Stomach (tissue), 9 donors: ENCODE data around the gene CHST11. TPM values are rescaled to one million over a fixed set of nuclear protein-coding genes. Genes with fewer than 3 reads are reported as not detected.

Experiments
- DNase-seq, 2 donors: peaks; one replicate each; pipeline versions ENCODE4 v3.0.0 to v3.0.0-alpha.2; 2013 to 2019
- H3K27ac ChIP-seq, 5 donors: fragments of 200-600 bp in 4 of 5; sonication (generic) in 4 of 5; one replicate each; pipeline ENCODE4 v1.5.1; 2013 to 2019; ENCODE audit warnings: mild to moderate bottlenecking in 1 of 5, moderate library complexity in 1 of 5
- H3K27me3 ChIP-seq, 3 donors: fragments of 200-600 bp; sonication (generic); one replicate each; pipeline ENCODE4 v1.5.1; 2017 to 2019; ENCODE audit warnings: mixed run types in 1 of 3
- H3K36me3 ChIP-seq, 4 donors: fragments of 200-600 bp; sonication (generic); 1 replicate in 3 of 4; 2 replicates in 1 of 4; pipeline ENCODE4 v1.5.1; 2016 to 2019
- H3K4me1 ChIP-seq, 4 donors: fragments of 200-600 bp; sonication (generic); one replicate each; pipeline ENCODE4 v1.5.1; 2016 to 2019
- H3K4me3 ChIP-seq, 4 donors: fragments of 200-600 bp; sonication (generic) in 3 of 4; one replicate each; pipeline ENCODE4 v1.5.1; 2016 to 2019; ENCODE audit warnings: mild to moderate bottlenecking in 1 of 4
- H3K9me3 ChIP-seq, 4 donors: fragments of 200-600 bp; sonication (generic); one replicate each; pipeline ENCODE4 v1.5.1; 2016 to 2019
- EP300 ChIP-seq: sonication (generic); formaldehyde crosslinking; IDR thresholded peaks from one replicate; pipeline ENCODE4 v1.6.1; 2017; ENCODE audit warnings: antibody characterized with exemption
- POLR2A ChIP-seq, 4 donors: fragments of 450-650 bp; IDR thresholded peaks; one replicate each; pipeline ENCODE4 v1.6.1; 2016; ENCODE audit warnings: antibody characterized with exemption in 4 of 4, control low read depth in 2 of 4, mild to moderate bottlenecking in 1 of 4, moderate library complexity in 1 of 4
- POLR2AphosphoS5 ChIP-seq, 3 donors: sonication (generic); formaldehyde crosslinking; IDR thresholded peaks; one replicate each; pipeline ENCODE4 v1.6.1; 2016; ENCODE audit warnings: antibody characterized with exemption in 3 of 3
- WGBS, 5 donors: extraction: QIAGEN DNeasy Blood & Tissue Kit in 3 of 5; methylation state at CpG; one replicate each; pipeline versions ENCODE4 v1.1.5 to v1.1.7; 2013 to 2018; 5-methylcytosine and 5-hydroxymethylcytosine counted together
- intact Hi-C: fragments of 100-400 bp; cut with DNase I; formaldehyde crosslinking; loops from one replicate; pipeline ENCODE4 v1.15.1; 2023; ENCODE audit warnings: low total_unique reads
- polyA plus RNA-seq, 3 donors: library from polyadenylated mRNA; stranded (reverse); fragments of 200-250 nt; gene quantifications; one replicate each; pipeline ENCODE4 v1.2.3, GENCODE V29; 2013
- total RNA-seq, 5 donors: library from RNA; depleted of rRNA; stranded (reverse); fragments of >200 nt; gene quantifications; one replicate each; pipeline versions ENCODE4 v1.1.0 to v1.2.3, GENCODE V29; 2014 to 2016
- TF ChIP-seq, protein P1 (sequence below), 7 experiments: fragments of 450-650 bp in 4 of 7; fragments of 200-600 bp in 3 of 7; sonication (generic) in 3 of 7; IDR thresholded peaks; one replicate each; pipeline ENCODE4 v1.5.1; 2016 to 2019; ENCODE audit warnings: antibody characterized with exemption in 7 of 7, control low read depth in 2 of 7, mild to moderate bottlenecking in 1 of 7
- donor health status: healthy with polysubstance abuse.
- donor health status: Bipolar disorder and iron deficiency.
- donor health status: healthy.

Gene CHST11
- total and polyA plus RNA-seq, 8 donors: 2.3 to 192 (median 18.6) TPM

DNA sequence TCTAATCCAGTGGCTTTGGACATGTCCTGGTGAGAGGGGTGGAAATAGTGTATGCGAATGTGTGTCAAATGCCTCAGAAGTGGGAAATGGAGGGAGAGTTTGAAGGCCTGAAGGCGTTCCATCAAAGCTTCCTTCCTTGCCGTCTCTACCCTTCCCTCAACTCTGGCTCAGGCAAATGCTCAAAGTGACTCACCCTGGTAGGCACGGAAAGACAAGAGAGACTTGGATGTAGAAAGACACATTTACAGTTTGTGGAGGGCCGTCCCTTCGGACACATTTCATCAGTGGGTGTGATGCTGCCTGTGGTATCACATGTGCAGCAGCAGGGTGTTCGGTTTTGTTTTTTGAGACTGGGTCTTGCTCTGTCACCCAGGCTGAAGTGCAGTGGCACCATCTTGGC lies 36.7 kb downstream of the CHST11 start:
- peaks cover 5 to 58% (median 37%) of the 10 kb centered on the region in 4 donors for H3K4me1 ChIP-seq
- H3K4me3 ChIP-seq: no peak overlapping the region
- WGBS, 5 donors: 93 to 97% (median 96%) methylated on average over 7 of the region's 7 CpGs
- DNase-seq: no peak
- H3K27me3 ChIP-seq: no peaks in the 10 kb centered on the region
- intact Hi-C loops: no loop called here
- H3K27ac ChIP-seq: peak overlapping the region in 2 of 5 donors; percentile 55 to 63
- H3K36me3 ChIP-seq: no peaks in the 10 kb centered on the region
- TF ChIP-seq POLR2AphosphoS5 (IDR thresholded peaks at IDR 0.05) (no peak), POLR2A (IDR thresholded peaks at IDR 0.05) (no peak), EP300 (no peak)
- TF ChIP-seq, protein P1, sequence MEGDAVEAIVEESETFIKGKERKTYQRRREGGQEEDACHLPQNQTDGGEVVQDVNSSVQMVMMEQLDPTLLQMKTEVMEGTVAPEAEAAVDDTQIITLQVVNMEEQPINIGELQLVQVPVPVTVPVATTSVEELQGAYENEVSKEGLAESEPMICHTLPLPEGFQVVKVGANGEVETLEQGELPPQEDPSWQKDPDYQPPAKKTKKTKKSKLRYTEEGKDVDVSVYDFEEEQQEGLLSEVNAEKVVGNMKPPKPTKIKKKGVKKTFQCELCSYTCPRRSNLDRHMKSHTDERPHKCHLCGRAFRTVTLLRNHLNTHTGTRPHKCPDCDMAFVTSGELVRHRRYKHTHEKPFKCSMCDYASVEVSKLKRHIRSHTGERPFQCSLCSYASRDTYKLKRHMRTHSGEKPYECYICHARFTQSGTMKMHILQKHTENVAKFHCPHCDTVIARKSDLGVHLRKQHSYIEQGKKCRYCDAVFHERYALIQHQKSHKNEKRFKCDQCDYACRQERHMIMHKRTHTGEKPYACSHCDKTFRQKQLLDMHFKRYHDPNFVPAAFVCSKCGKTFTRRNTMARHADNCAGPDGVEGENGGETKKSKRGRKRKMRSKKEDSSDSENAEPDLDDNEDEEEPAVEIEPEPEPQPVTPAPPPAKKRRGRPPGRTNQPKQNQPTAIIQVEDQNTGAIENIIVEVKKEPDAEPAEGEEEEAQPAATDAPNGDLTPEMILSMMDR (IDR thresholded peaks at IDR 0.05): no peak
- no peaks in the 10 kb centered on the region for H3K9me3 ChIP-seq

DNA sequence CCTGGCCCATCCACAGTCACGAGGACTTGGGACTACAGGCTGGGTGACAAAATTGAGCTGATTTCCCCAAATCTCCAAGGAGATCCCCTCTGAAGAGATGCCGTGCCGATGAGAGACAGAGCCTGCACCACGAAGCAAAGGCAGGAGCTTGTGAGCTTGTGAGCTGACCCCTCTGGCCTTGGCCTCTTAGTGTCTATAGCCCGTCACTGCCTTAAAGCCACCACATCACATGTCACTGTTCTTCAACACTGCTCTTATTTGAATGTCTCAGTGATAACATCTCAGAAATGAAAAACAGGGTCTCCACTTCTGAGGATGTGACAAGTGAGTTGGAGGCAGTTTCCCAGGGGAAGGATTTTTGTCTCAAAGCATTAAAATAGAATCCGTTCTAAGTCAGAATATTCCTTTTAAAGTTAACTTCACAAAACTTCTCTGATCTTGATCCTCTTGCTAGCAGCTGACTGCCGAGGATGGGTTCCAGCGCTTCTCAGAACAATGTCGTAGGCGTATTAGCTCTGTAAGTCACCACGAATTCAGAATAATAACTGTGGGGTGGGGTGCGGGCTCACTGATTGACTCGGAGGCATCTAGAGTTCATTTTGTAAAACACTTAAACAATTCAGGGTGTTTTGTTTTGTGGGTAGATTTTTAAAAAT lies 37.5 kb downstream of the CHST11 start:
- H3K4me1 ChIP-seq: peaks cover 5 to 51% (median 39%) of the 10 kb centered on the region in 4 donors
- DNase-seq: no peak
- peak overlapping the region in 4 of 5 donors; percentile 30 to 63 (median 47) for H3K27ac ChIP-seq
- intact Hi-C loops: no loop called here
- H3K4me3 ChIP-seq: peak overlapping the region in 1 of 4 donors; percentile 2
- no peaks in the 10 kb centered on the region for H3K27me3 ChIP-seq
- no peak for TF ChIP-seq POLR2AphosphoS5 (IDR thresholded peaks at IDR 0.05)
- TF ChIP-seq POLR2A (IDR thresholded peaks at IDR 0.05): no peak
- TF ChIP-seq EP300: no peak
- TF ChIP-seq, protein P1 (IDR thresholded peaks at IDR 0.05): no peak
- H3K9me3 ChIP-seq: no peaks in the 10 kb centered on the region
- H3K36me3 ChIP-seq: no peaks in the 10 kb centered on the region
- WGBS, 5 donors: 62 to 81% (median 74%) methylated on average over 13 of the region's 13 CpGs

DNA sequence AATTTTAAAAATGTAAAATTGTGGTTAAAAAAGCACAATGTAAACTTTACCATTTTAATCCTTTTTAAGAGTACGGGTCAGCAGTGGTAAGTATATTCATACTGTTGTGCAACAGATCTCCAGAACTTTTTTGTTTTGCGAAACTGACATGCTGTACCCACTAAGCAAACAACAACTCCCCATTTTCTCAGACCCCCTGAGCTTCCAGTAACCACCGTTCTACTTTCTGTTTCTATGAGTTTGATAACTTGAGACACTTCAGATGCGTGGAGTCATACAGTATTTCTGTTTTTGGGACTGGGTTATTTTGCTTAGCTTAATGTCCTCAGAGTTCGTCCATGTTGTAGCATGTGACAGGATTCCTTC lies 38.0 kb downstream of the CHST11 start:
- TF ChIP-seq, protein P1 (IDR thresholded peaks at IDR 0.05): no peak
- no peak for TF ChIP-seq POLR2A (IDR thresholded peaks at IDR 0.05)
- no peak for TF ChIP-seq POLR2AphosphoS5 (IDR thresholded peaks at IDR 0.05)
- WGBS, 5 donors: 55 to 75% (median 68%) methylated on average over 5 of the region's 5 CpGs

DNA sequence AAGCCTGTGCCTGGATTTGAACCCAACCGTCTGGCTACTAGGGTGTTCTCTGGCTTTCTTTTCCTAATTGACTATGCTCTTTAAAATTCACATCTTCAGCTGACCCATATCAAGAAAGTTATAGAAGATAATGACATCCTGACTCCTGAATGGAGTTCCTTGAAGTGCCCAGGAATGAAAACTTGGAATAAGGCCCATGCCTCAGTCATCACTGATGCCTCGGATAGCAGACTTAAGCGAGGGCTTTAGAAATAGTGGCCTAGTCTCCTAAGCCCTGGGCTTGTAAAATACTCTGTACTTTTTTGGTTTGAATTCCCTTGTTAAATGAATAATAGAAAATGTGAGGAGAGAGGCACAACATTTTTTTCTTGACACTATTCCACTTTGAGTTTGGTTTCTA lies 39.0 kb downstream of the CHST11 start:
- intact Hi-C loops: no loop called here
- peaks cover 0 to 52% (median 29%) of the 10 kb centered on the region in 4 donors for H3K4me1 ChIP-seq
- H3K9me3 ChIP-seq: no peaks in the 10 kb centered on the region
- H3K36me3 ChIP-seq: no peaks in the 10 kb centered on the region
- H3K4me3 ChIP-seq: no peak overlapping the region
- H3K27me3 ChIP-seq: no peaks in the 10 kb centered on the region
- H3K27ac ChIP-seq: no peak overlapping the region
- WGBS, 5 donors: 77 to 93% (median 85%) methylated on average over 3 of the region's 3 CpGs
- no peak for DNase-seq
- no peak for TF ChIP-seq EP300
- TF ChIP-seq POLR2A (IDR thresholded peaks at IDR 0.05): no peak
- TF ChIP-seq, protein P1 (IDR thresholded peaks at IDR 0.05): no peak
- TF ChIP-seq POLR2AphosphoS5 (IDR thresholded peaks at IDR 0.05): no peak

More for the DNA sequence above, 38.0 kb downstream of the CHST11 start:
- Histone ChIP-seq H3K27me3 (no peaks in the 10 kb centered on the region), H3K9me3 (no peaks in the 10 kb centered on the region), H3K4me1 (peaks cover 3 to 54% (median 36%) of the 10 kb centered on the region in 4 donors), H3K27ac (peak overlapping the region in 4 of 5 donors; percentile 30 to 63 (median 47)), H3K4me3 (peak overlapping the region in 1 of 4 donors; percentile 2), H3K36me3 (no peaks in the 10 kb centered on the region)
- intact Hi-C loops: no loop called here
- no peak for DNase-seq
